Measurements from ENCODE around the gene MMP24OS.

MMP24OS gene

DNA sequence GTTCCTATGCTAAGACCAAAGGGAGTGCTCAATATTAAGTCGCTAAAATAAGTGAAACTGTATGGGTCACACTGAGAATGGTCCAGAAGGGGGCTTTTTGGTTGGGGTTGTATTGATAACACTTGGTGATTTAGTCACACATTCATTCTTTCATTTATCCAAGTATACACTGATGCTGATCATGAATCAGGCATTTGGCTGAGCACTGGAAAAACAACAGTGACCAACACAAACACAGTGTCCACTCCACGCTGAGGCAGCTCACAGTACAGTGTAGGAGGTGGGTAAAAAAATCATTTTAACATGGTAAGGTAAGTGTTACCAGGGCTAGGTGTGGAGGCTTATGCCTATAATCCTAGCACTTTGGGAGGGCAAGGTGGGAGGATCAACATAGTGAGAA is 23.5 kb upstream of the MMP24OS start:
- CTCF ChIA-PET = interaction anchor here (1.0 to 8.6 kb wide), 4 partner anchors 9 to 146 kb away, joined by 3 to 101 read pairs (median 7); partner anchors contain the start of gene GDF5
- peaks cover 11% of the 10 kb centered on the region for H3K27me3 Mint-ChIP-seq
- H3K36me3 Mint-ChIP-seq = peaks cover 1% of the 10 kb centered on the region
- no peak for DNase-seq
- no peak overlapping the region for H3K4me3 Mint-ChIP-seq
- no peak overlapping the region for H3K27ac Mint-ChIP-seq
- H3K4me1 Mint-ChIP-seq = peaks cover 20% of the 10 kb centered on the region
- no peaks in the 10 kb centered on the region for H3K9me3 Mint-ChIP-seq

GRCh38 chr20:35300469-35301262 is 22.7 kb upstream of the MMP24OS start:
- Mint-ChIP-seq H3K27ac (no peak overlapping the region), H3K27me3 (peaks cover 17% of the 10 kb centered on the region), H3K4me3 (no peak overlapping the region), H3K9me3 (no peaks in the 10 kb centered on the region), H3K36me3 (peaks cover 1% of the 10 kb centered on the region), H3K4me1 (peaks cover 14% of the 10 kb centered on the region)
- CTCF ChIA-PET = interaction anchor here (0.6 to 8.6 kb wide), 4 partner anchors 29 to 682 kb away, joined by 3 to 101 read pairs (median 7); partner anchors contain the start of gene GDF5
- no peak for DNase-seq

DNA sequence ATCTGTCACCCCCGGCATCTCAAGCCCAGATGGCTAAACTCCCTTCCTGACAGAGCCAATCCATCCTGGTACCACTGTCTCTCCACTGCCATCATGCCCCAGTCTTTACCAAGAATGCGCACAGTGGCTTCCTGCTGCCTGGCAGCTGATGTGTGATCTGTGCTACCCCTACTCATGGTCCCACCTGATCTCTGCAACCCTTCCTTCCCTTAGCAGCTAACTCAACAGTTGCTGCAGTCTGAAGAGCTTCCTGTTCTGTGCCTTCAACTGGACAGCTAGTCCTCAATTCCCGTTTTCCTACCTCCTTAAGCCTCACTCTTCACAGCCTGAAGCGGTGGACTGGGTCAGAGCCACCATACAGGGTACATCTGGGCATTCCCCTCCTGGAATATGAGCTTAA is 21.9 kb upstream of the MMP24OS start:
- peaks cover 6% of the 10 kb centered on the region for H3K4me1 Mint-ChIP-seq
- H3K9me3 Mint-ChIP-seq = no peaks in the 10 kb centered on the region
- CTCF ChIA-PET = interaction anchor here (2.7 kb wide), 1 partner anchor 30 kb away, joined by 11 read pairs; no protein-coding TSS in a partner anchor
- no peak for DNase-seq
- peaks cover 19% of the 10 kb centered on the region for H3K27me3 Mint-ChIP-seq
- H3K36me3 Mint-ChIP-seq = peaks cover 1% of the 10 kb centered on the region
- no peak overlapping the region for H3K27ac Mint-ChIP-seq
- H3K4me3 Mint-ChIP-seq = no peak overlapping the region

DNA sequence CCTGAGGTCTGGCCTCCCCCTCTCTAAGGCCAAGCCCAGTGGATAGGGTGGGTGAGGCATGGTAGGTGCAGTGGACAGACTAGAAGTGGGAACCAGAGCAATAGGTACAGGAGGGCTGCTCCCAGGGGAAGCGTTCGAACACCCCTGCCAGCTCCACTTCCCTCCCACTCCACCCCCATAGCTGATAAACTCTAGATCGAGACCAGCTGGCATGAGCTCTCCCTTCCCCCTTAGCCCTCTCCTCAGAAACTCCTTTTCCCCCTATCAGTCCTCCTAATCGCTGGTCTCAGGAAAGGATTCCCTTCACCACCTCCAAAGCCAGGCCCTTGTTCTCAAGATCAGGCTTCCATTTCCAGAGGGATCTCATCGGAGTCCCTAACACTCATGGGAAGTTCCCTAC is 20.3 kb upstream of the MMP24OS start:
- no peaks in the 10 kb centered on the region for H3K36me3 Mint-ChIP-seq
- CTCF ChIA-PET = interaction anchor here (0.9 to 1.7 kb wide), 2 partner anchors 8 to 142 kb away, joined by 3 to 4 read pairs; no protein-coding TSS in a partner anchor
- H3K9me3 Mint-ChIP-seq = no peaks in the 10 kb centered on the region
- DNase-seq = no peak
- H3K4me3 Mint-ChIP-seq = no peak overlapping the region
- H3K27me3 Mint-ChIP-seq = peaks cover 31% of the 10 kb centered on the region
- H3K27ac Mint-ChIP-seq = no peak overlapping the region
- no peaks in the 10 kb centered on the region for H3K4me1 Mint-ChIP-seq

DNA sequence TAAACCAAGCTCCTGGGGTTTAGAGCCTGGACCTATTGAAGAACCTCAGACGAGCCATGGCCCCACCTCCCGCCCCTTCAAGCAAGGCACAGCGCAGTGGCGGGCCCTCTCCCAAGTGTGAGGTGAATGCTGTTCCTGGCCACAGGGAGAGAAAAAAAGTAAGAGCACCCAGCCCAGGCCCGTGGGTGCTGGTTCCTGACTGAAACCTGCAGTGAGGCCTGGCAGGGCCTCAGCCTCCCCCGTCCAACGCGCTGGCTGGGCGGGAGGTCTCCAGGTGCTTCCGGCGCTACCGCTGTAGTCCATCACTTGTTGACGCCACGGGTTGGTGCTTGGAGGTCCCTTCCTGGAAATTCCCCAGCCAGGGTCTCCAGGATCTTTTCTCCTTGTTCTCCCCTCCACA is 19.8 kb upstream of the MMP24OS start:
- Mint-ChIP-seq H3K27me3 (peaks cover 34% of the 10 kb centered on the region), H3K27ac (no peak overlapping the region), H3K4me1 (no peaks in the 10 kb centered on the region), H3K36me3 (no peaks in the 10 kb centered on the region), H3K9me3 (no peaks in the 10 kb centered on the region), H3K4me3 (no peak overlapping the region)
- CTCF ChIA-PET = interaction anchor here (1.1 to 1.7 kb wide), 2 partner anchors 8 to 143 kb away, joined by 3 to 4 read pairs; no protein-coding TSS in a partner anchor
- no peak for DNase-seq

DNA sequence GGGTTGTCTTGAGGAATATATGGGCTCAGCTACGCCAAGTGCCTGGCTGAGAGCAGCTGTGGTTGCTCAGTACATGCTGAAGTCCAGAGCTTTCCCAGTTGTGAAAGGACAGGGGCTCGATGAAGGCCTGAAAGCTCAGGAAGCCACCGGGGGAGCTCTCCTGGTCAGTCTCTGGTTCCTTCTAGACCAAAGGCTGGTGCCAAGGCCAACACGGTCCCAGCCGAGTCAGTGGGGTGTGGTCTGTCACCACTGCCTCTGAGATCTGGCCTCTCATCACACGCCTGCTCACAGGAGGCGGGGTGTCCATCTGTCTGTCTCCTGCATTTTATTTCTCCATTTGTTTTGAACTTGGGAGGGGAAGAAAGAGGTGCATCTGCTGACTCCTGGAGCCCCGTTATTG is 19.2 kb upstream of the MMP24OS start:
- H3K4me3 Mint-ChIP-seq = no peak overlapping the region
- H3K27ac Mint-ChIP-seq = no peak overlapping the region
- CTCF ChIA-PET = interaction anchor here (1.1 kb wide), 1 partner anchor 9 kb away, joined by 3 read pairs; no protein-coding TSS in a partner anchor
- peaks cover 34% of the 10 kb centered on the region for H3K27me3 Mint-ChIP-seq
- no peaks in the 10 kb centered on the region for H3K36me3 Mint-ChIP-seq
- no peak for DNase-seq
- H3K4me1 Mint-ChIP-seq = no peaks in the 10 kb centered on the region
- H3K9me3 Mint-ChIP-seq = no peaks in the 10 kb centered on the region

DNA sequence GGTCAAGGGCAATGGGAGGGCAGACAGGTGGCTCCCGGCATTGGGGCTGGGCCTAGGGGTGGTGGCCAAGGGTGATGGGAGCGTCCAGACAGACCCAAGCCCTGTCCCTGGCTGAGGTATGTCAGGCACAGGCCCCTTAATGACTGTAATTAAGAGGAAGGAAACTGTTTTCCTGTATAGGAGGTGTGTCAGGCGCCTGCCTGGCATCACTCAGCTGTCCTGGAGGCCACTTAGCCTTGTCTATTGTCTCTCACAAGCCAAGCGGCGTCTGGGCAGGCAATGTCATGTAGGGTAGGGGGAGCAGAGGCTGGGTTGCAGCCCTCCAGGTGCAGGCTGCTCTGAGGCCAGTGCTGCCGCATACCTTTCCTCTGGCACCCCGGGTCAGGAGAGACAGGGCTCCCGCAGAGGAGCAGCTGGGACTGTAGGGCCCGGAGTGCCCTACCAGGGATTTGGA is 18.2 kb upstream of the MMP24OS start:
- no peak overlapping the region for H3K4me3 Mint-ChIP-seq
- H3K9me3 Mint-ChIP-seq = no peaks in the 10 kb centered on the region
- DNase-seq = no peak
- no peaks in the 10 kb centered on the region for H3K36me3 Mint-ChIP-seq
- H3K27ac Mint-ChIP-seq = no peak overlapping the region
- CTCF ChIA-PET = no interaction called here
- no peaks in the 10 kb centered on the region for H3K4me1 Mint-ChIP-seq
- peaks cover 41% of the 10 kb centered on the region for H3K27me3 Mint-ChIP-seq

DNA sequence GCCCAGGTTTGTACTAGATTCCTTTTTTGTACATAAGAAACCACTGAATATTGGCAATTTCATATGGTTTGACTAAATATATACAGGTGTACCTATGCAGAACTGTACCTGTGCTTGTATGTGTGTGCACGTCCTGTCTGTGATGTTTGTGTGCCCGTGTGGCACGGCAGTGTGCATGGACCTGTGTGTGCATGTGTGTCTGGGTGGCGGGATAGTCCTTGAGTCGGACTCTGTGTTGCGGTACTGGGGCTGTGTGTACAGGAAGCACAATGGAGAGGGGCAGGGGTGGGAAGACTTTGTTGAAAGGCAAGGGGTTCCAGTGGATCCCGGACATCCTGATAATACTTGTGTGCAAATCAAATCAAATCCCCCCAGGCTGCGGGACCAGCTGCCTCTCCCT is 17.8 kb upstream of the MMP24OS start:
- H3K4me3 Mint-ChIP-seq = no peak overlapping the region
- no peak for DNase-seq
- H3K4me1 Mint-ChIP-seq = no peaks in the 10 kb centered on the region
- H3K36me3 Mint-ChIP-seq = no peaks in the 10 kb centered on the region
- no peaks in the 10 kb centered on the region for H3K9me3 Mint-ChIP-seq
- CTCF ChIA-PET = no interaction called here
- H3K27ac Mint-ChIP-seq = no peak overlapping the region
- H3K27me3 Mint-ChIP-seq = peaks cover 45% of the 10 kb centered on the region

- H3K9me3 Mint-ChIP-seq = no peaks in the 10 kb centered on the region
- H3K36me3 Mint-ChIP-seq = no peaks in the 10 kb centered on the region
- DNase-seq = no peak
- H3K27ac Mint-ChIP-seq = no peak overlapping the region
- H3K4me3 Mint-ChIP-seq = no peak overlapping the region
- CTCF ChIA-PET = no interaction called here
- H3K27me3 Mint-ChIP-seq = peaks cover 51% of the 10 kb centered on the region
- no peaks in the 10 kb centered on the region for H3K4me1 Mint-ChIP-seq
Measured at GRCh38 chr20:35295058-35295457, 17.1 kb upstream of the MMP24OS start.

DNA sequence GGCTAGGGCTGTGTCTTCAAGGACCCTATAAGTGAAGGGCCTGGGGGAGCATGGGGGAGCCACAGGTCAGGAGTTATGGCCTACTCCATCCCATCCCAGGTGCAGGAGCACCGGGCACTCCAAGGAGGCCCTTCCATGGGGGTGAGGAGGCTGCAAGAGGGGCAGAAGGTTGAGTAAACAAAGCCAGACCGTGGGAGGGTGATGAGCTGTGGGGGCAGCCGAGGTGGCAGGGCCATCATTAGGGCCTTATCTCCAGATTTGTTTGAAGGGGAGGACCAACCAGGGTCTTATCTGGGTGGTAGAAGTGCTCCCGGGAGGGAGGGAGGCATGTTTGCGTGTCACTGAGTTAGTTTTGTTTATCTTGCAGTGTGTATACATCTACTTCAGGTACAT is 16.4 kb upstream of the MMP24OS start:
- CTCF ChIA-PET = interaction anchor here (0.8 to 1.5 kb wide), 2 partner anchors 8 to 153 kb away, joined by 3 read pairs; no protein-coding TSS in a partner anchor
- no peak for DNase-seq
- no peak overlapping the region for H3K4me3 Mint-ChIP-seq
- H3K9me3 Mint-ChIP-seq = no peaks in the 10 kb centered on the region
- no peak overlapping the region for H3K27ac Mint-ChIP-seq
- peaks cover 57% of the 10 kb centered on the region for H3K27me3 Mint-ChIP-seq
- H3K36me3 Mint-ChIP-seq = no peaks in the 10 kb centered on the region
- no peaks in the 10 kb centered on the region for H3K4me1 Mint-ChIP-seq

- CTCF ChIA-PET = interaction anchor here (0.8 to 1.5 kb wide), 3 partner anchors 9 to 153 kb away, joined by 3 read pairs; partner anchors contain the start of gene EIF6
- Mint-ChIP-seq H3K36me3 (no peaks in the 10 kb centered on the region), H3K27me3 (peaks cover 53% of the 10 kb centered on the region), H3K9me3 (no peaks in the 10 kb centered on the region), H3K4me1 (no peaks in the 10 kb centered on the region), H3K27ac (no peak overlapping the region), H3K4me3 (no peak overlapping the region)
- DNase-seq = no peak
Measured at GRCh38 chr20:35293303-35294292, 15.7 kb upstream of the MMP24OS start.

DNA sequence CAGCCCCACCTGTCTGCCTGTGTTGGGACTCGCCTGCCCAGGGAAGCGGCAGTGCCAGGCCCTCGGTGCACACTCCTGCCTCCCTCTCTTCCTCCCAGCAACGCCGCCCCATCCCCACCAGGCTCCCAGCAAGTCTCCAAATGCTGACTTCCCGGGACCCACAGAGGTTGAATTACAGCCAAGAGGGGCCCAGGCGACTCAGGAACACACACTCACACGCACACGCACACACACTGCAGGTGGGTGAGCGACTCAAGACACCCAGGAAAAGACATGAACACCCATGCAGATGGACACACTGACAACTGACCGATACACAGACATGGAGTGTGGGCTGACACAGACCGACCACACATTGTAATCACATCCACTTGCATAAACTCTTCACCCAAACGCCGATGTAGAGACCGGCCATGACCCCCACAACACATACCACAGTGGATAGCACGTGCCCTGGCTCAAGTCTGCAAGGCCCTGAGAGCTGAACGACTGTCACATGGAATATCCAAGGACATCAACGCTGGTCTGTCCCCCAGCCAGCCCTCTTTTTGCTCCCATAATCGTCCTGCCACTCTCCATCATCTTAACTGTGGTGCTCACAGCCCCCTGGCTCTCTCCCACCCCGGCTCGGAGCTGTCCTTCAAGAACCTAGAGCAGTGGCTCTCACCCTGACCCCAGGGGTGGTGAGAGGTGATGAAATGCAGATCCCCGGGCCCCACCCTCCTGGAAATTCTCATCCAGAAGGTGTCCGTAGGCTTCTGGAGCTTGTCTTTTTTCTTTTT is 14.8 kb upstream of the MMP24OS start:
- H3K4me1 Mint-ChIP-seq = no peaks in the 10 kb centered on the region
- H3K4me3 Mint-ChIP-seq = no peak overlapping the region
- no peaks in the 10 kb centered on the region for H3K9me3 Mint-ChIP-seq
- peaks cover 57% of the 10 kb centered on the region for H3K27me3 Mint-ChIP-seq
- CTCF ChIA-PET = interaction anchor here (0.8 to 1.5 kb wide), 2 partner anchors 8 to 10 kb away, joined by 3 read pairs; partner anchors contain the start of gene EIF6
- no peak overlapping the region for H3K27ac Mint-ChIP-seq
- no peaks in the 10 kb centered on the region for H3K36me3 Mint-ChIP-seq
- DNase-seq = no peak

- no peak within 1 kb of the TSS for H3K4me3 Mint-ChIP-seq
- CTCF ChIA-PET = no interaction called here
- peaks cover 57% of the 10 kb centered on the region for H3K27me3 Mint-ChIP-seq
- no peak within 1 kb of the TSS for H3K27ac Mint-ChIP-seq
- H3K36me3 Mint-ChIP-seq = no peaks in the 10 kb centered on the region
- DNase-seq = no peak
- no peaks in the 10 kb centered on the region for H3K4me1 Mint-ChIP-seq
- no peaks in the 10 kb centered on the region for H3K9me3 Mint-ChIP-seq
Measured at GRCh38 chr20:35291654-35292503, 14.0 kb upstream of the MMP24OS start, which contains the start of gene FAM83C. Gene FAM83C, minus strand, starts transcription at chr20:35292425. Its CDS starts 121 bp downstream, at chr20:35292304.
